Hepatocyte (in vitro differentiated cells): ENCODE results near the gene MARCHF9.

Source experiments
- EZH2 ChIP-seq: fragments of 200-600 bp; sonication (generic); IDR thresholded peaks from 2 replicates; pipeline ENCODE4 v1.6.1; 2016; ENCODE audit warnings: antibody characterized with exemption, mild to moderate bottlenecking, borderline replicate concordance
- TF ChIP-seq, protein P1 (sequence below): fragments of 200-600 bp; sonication (generic); IDR thresholded peaks from 2 replicates; pipeline ENCODE4 v1.5.1; 2016; ENCODE audit warnings: antibody characterized with exemption, mild to moderate bottlenecking; ENCODE audit not compliant: poor library complexity

DNA sequence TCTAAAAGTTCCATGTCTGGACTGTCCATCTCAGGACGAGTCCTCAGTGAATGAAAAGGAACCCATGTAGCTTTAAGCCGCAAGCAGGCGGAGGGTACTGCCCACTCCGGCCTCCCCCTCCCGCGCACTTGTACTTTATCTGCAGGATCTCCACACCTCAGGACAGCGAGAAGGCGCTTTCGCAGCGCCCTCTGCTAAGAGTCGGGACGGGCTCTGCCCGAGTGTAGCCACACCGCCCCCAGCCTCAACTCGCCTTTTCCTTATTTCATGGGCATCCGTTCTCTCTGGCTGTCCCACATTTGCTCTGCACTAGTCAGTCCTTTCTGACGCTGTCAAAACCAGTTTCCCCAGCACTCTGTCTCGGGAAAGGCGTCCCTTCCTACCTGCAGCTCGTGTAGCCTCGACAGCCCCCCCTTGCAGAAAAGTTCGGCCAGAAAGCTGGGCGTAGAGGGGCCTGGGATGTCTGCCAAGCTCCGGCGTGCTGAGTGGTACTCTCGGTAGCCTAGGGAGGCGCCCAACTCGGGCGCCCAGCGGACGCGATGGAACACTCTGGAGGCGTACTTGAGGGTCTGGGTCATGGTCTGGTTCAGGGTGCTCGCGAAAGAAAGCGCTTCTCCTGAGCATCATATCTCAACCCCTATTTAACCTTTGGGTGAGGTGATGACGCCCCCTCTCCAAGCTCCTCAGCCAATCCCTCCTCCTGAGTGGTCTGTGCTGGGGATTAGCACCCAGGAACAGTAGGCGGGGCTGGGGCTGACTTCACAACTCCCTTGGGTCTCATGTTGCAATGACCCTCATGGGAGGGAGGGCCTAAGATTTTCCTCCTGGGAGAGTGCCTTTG lies 11.8 kb downstream of the MARCHF9 start, which contains the start of gene CYP27B1:
- TF ChIP-seq, protein P1, sequence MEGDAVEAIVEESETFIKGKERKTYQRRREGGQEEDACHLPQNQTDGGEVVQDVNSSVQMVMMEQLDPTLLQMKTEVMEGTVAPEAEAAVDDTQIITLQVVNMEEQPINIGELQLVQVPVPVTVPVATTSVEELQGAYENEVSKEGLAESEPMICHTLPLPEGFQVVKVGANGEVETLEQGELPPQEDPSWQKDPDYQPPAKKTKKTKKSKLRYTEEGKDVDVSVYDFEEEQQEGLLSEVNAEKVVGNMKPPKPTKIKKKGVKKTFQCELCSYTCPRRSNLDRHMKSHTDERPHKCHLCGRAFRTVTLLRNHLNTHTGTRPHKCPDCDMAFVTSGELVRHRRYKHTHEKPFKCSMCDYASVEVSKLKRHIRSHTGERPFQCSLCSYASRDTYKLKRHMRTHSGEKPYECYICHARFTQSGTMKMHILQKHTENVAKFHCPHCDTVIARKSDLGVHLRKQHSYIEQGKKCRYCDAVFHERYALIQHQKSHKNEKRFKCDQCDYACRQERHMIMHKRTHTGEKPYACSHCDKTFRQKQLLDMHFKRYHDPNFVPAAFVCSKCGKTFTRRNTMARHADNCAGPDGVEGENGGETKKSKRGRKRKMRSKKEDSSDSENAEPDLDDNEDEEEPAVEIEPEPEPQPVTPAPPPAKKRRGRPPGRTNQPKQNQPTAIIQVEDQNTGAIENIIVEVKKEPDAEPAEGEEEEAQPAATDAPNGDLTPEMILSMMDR = no peak
- TF ChIP-seq EZH2 = no peak
